ENCODE data around the gene OR51E1. TPM values are rescaled to one million over a fixed set of nuclear protein-coding genes. Genes with fewer than 3 reads are reported as not detected.

OR51E1 gene
- total RNA-seq, 1 donor from 2014 or later: not detected

DNA sequence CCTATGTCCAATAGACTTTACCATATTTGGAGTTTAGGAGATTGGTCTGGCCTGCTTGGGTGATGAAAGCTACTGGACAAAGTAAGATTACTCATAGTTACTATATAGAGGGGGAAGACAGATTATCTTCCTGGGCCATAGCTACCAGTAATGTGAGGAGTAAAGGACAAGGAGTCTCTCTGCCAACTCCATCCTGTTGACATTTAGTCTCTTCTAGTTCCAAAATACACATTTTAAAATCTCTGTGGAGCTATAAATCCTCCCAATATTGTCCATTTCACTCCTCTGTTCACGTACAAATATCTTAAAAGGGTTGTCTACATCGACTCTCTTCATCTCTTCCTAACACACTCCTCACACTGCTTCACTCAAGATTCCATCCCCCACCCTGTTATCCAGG, 7.6 kb upstream of the OR51E1 start:
- Histone ChIP-seq H3K27ac (no peak overlapping the region), H3K4me1 (no peaks in the 10 kb centered on the region), H3K36me3 (no peaks in the 10 kb centered on the region), H3K4me3 (no peak overlapping the region), H3K9me3 (no peaks in the 10 kb centered on the region), H3K27me3 (no peaks in the 10 kb centered on the region)
- ATAC-seq (no peak), DNase-seq (no peak)
- intact Hi-C loops (cut with DNase I): no loop called here
- TF ChIP-seq, protein P1, sequence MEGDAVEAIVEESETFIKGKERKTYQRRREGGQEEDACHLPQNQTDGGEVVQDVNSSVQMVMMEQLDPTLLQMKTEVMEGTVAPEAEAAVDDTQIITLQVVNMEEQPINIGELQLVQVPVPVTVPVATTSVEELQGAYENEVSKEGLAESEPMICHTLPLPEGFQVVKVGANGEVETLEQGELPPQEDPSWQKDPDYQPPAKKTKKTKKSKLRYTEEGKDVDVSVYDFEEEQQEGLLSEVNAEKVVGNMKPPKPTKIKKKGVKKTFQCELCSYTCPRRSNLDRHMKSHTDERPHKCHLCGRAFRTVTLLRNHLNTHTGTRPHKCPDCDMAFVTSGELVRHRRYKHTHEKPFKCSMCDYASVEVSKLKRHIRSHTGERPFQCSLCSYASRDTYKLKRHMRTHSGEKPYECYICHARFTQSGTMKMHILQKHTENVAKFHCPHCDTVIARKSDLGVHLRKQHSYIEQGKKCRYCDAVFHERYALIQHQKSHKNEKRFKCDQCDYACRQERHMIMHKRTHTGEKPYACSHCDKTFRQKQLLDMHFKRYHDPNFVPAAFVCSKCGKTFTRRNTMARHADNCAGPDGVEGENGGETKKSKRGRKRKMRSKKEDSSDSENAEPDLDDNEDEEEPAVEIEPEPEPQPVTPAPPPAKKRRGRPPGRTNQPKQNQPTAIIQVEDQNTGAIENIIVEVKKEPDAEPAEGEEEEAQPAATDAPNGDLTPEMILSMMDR (IDR thresholded peaks at IDR 0.05): no peak

DNA sequence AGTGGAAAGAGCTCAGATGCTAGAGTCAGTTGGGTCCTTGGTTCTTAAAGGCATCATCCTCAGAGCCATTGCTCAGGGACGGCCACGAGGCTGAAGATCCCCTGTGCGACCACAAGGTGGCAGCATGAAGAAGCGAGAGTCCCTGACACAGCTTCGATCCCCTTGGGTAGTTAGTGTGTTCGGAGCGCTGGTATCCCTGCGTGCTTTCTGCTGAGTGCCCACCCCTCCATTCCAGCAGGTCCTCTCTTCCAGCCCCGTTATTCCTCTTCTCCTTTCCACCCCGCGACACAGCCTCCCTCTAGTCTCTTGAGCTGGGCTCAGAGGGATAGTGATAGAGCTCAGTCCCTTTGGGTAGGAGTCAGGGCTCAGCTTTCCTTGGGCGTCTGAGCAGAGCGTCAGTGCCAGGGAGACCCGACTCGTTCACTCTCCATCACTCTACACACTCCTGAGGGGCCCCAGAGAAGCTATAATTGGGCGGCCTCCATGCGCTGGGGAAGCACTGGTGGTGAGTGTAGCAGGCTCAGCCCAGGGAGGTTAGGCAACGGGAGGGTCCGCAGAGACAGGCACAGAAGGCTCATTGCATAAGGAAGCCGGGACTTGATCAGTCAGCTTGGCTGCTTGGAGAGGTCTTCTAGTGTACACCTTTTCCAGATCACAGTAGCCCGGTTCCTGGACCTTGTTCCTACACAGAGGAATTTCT, 6.7 kb upstream of the OR51E1 start, which contains the start of gene OR51D1:
Gene OR51D1 (plus strand): TSS at position 516 of the 700 bp plus-strand sequence. CDS start 2,314 bp downstream, outside the sequence.
- intact Hi-C loops (cut with DNase I): no loop called here
- no peaks in the 10 kb centered on the region for H3K36me3 ChIP-seq

DNA sequence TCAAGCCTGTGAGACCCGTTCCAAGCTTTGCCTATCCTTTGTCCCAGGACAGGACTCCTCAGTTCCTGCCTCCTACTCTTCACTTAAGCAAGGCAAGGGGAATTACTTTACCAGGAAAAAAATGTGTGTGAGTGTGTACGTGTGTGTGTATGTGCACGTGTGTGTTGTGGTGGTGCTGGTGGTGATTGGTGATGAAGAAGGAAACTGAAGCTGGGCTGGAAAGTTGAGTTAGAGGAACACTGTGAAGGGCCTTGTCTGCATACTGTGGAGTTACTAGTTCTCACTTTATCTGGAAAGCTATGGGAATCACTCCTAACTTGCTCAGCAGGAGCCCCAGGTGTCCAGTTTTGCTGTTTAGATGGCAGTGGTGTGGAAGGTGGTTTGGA, 6.1 kb upstream of the OR51E1 start:
- TF ChIP-seq, protein P1 (IDR thresholded peaks at IDR 0.05): no peak
- H3K4me1 ChIP-seq: no peaks in the 10 kb centered on the region
- H3K27me3 ChIP-seq: no peaks in the 10 kb centered on the region
- H3K36me3 ChIP-seq: no peaks in the 10 kb centered on the region
- DNase-seq (no peak), ATAC-seq (no peak)
- H3K9me3 ChIP-seq: no peaks in the 10 kb centered on the region
- no peak overlapping the region for H3K27ac ChIP-seq
- intact Hi-C loops (cut with DNase I): no loop called here
- H3K4me3 ChIP-seq: no peak overlapping the region

More for the DNA sequence above, 6.7 kb upstream of the OR51E1 start, which contains the start of gene OR51D1:
- Histone ChIP-seq H3K27me3 (no peaks in the 10 kb centered on the region), H3K4me1 (no peaks in the 10 kb centered on the region), H3K27ac (no peak within 1 kb of the TSS), H3K9me3 (no peaks in the 10 kb centered on the region), H3K4me3 (no peak within 1 kb of the TSS)
- peak; percentile 79 for DNase-seq
- TF ChIP-seq, protein P1 (IDR thresholded peaks at IDR 0.05): peak; percentile 89
- peak; percentile 94 for ATAC-seq

DNA sequence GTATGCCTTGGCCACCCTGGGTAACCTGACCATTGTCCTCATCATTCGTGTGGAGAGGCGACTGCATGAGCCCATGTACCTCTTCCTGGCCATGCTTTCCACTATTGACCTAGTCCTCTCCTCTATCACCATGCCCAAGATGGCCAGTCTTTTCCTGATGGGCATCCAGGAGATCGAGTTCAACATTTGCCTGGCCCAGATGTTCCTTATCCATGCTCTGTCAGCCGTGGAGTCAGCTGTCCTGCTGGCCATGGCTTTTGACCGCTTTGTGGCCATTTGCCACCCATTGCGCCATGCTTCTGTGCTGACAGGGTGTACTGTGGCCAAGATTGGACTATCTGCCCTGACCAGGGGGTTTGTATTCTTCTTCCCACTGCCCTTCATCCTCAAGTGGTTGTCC, 3.9 kb upstream of the OR51E1 start:
- intact Hi-C loops (cut with DNase I): no loop called here
- no peak for ATAC-seq

GRCh38 chr11:4641501-4641900, 2.3 kb upstream of the OR51E1 start:
- Histone ChIP-seq H3K27me3 (no peaks in the 10 kb centered on the region), H3K36me3 (no peaks in the 10 kb centered on the region), H3K9me3 (no peaks in the 10 kb centered on the region), H3K27ac (no peak overlapping the region), H3K4me1 (no peaks in the 10 kb centered on the region), H3K4me3 (no peak overlapping the region)
- intact Hi-C loops (cut with DNase I): no loop called here
- TF ChIP-seq, protein P1 (IDR thresholded peaks at IDR 0.05): no peak
- DNase-seq: no peak
- no peak for ATAC-seq

More for the DNA sequence above, 3.9 kb upstream of the OR51E1 start:
- no peak for DNase-seq
- Histone ChIP-seq H3K4me1 (no peaks in the 10 kb centered on the region), H3K27me3 (no peaks in the 10 kb centered on the region), H3K27ac (no peak overlapping the region), H3K9me3 (no peaks in the 10 kb centered on the region), H3K36me3 (no peaks in the 10 kb centered on the region), H3K4me3 (no peak overlapping the region)
- TF ChIP-seq, protein P1 (IDR thresholded peaks at IDR 0.05): no peak

All from upper lobe of right lung (tissue), 1 donor.